HepG2 (cell line): ENCODE results near the gene SMIM36. TPM values are rescaled to one million over a fixed set of nuclear protein-coding genes. Genes with fewer than 3 reads are reported as not detected.

Source experiments
- CBX5 ChIP-seq: sonication (generic); formaldehyde crosslinking; IDR thresholded peaks from 2 replicates; pipeline ENCODE4 v1.4.0; 2020; ENCODE audit warnings: missing genetic modification reagents, borderline replicate concordance
- JDP2 ChIP-seq: sonication (generic); formaldehyde crosslinking; IDR thresholded peaks from 2 replicates; pipeline ENCODE4 v1.8.1; 2022; ENCODE audit warnings: missing genetic modification reagents, borderline replicate concordance
- KDM5A ChIP-seq: fragments of 200-600 bp; sonication (generic); IDR thresholded peaks from 2 replicates; pipeline ENCODE4 v1.7.0; 2018; ENCODE audit warnings: antibody characterized with exemption, mild to moderate bottlenecking, low read length, borderline replicate concordance
- KLF13 ChIP-seq: sonication (generic); formaldehyde crosslinking; IDR thresholded peaks from 2 replicates; pipeline ENCODE4 v1.4.0; 2020; ENCODE audit warnings: mild to moderate bottlenecking, missing genetic modification reagents
- MXD4 ChIP-seq: IDR thresholded peaks from 2 replicates; pipeline ENCODE4 v1.6.1; 2016; ENCODE audit warnings: mild to moderate bottlenecking, missing biosample characterization, missing genetic modification reagents
- NCOA2 ChIP-seq: sonication (generic); formaldehyde crosslinking; IDR thresholded peaks from 2 replicates; pipeline ENCODE4 v1.8.0; 2022; ENCODE audit warnings: inconsistent platforms
- NFRKB ChIP-seq: fragments of 450-650 bp; IDR thresholded peaks from 2 replicates; pipeline ENCODE4 v1.6.1; 2017
- RBFOX2 ChIP-seq: fragments of 200-400 bp; formaldehyde crosslinking; IDR thresholded peaks from 2 replicates; pipeline ENCODE4 v1.6.1; 2017; ENCODE audit warnings: low read depth, mild to moderate bottlenecking, low read length
- SMAD1 ChIP-seq: sonication (generic); formaldehyde crosslinking; IDR thresholded peaks from 2 replicates; pipeline ENCODE4 v1.4.0; 2020; ENCODE audit warnings: missing genetic modification reagents, low read depth, mild to moderate bottlenecking, borderline replicate concordance
- SMAD3 ChIP-seq: sonication (generic); formaldehyde crosslinking; IDR thresholded peaks from 2 replicates; pipeline ENCODE4 v1.4.0; 2020; ENCODE audit warnings: missing genetic modification reagents
- TCF7 ChIP-seq: sonication (generic); IDR thresholded peaks from 2 replicates; pipeline ENCODE4 v1.6.1; 2016; ENCODE audit warnings: antibody characterized with exemption, low read depth
- TEAD2 ChIP-seq: sonication (generic); formaldehyde crosslinking; IDR thresholded peaks from 2 replicates; pipeline ENCODE4 v1.9.0; 2021; ENCODE audit warnings: missing genetic modification reagents
- ZNF10 ChIP-seq: sonication (generic); formaldehyde crosslinking; IDR thresholded peaks from 2 replicates; pipeline ENCODE4 v1.4.0; 2020; ENCODE audit warnings: mild to moderate bottlenecking, low read depth, missing genetic modification reagents, borderline replicate concordance
- ZNF552 ChIP-seq: sonication (generic); formaldehyde crosslinking; IDR thresholded peaks from 2 replicates; pipeline ENCODE4 v1.9.0; 2022; ENCODE audit warnings: missing genetic modification reagents, mild to moderate bottlenecking, borderline replicate concordance
- polyA plus RNA-seq, 8 experiments: library from polyadenylated mRNA; depleted of rRNA in 3 of 8; stranded (reverse) in 7 of 8; unstranded in 1 of 8; fragments of >200 nt; fragmentation: Illumina TruSeq in 4 of 8; extraction: Trizol in 4 of 8; gene quantifications; 2 replicates each; pipeline versions ENCODE4 v1.2.1 to v1.2.3, GENCODE V29; 2011 to 2016; ENCODE audit warnings: low read depth in 4 of 8, missing spikeins in 1 of 8, mixed read lengths in 1 of 8; ENCODE audit not compliant: insufficient read depth in 1 of 8
- total RNA-seq, 5 experiments: library from RNA; depleted of rRNA; stranded (reverse); fragments of >200 nt; fragmentation: Illumina TruSeq; extraction: Trizol; gene quantifications; 2 replicates each; pipeline ENCODE4 v1.2.3, GENCODE V29; 2016; ENCODE audit warnings: low read depth in 1 of 5
- TF ChIP-seq, protein P1 (sequence below): sonication (generic); formaldehyde crosslinking; IDR thresholded peaks from 2 replicates; pipeline ENCODE4 v1.5.1; 2020; ENCODE audit warnings: mild to moderate bottlenecking, missing genetic modification reagents, borderline replicate concordance
- TF ChIP-seq, protein P2 (sequence below): IDR thresholded peaks from 2 replicates; pipeline ENCODE4 v1.6.1; 2012; ENCODE audit warnings: inconsistent platforms
- TF ChIP-seq, protein P3 (sequence below): sonication (generic); formaldehyde crosslinking; IDR thresholded peaks from 2 replicates; pipeline ENCODE4 v1.4.0; 2020; ENCODE audit warnings: missing genetic modification reagents, borderline replicate concordance
- TF ChIP-seq, protein P4 (sequence below): sonication (generic); formaldehyde crosslinking; IDR thresholded peaks from 2 replicates; pipeline ENCODE4 v1.4.0; 2020; ENCODE audit warnings: missing genetic modification reagents

SMIM36 gene
- total and polyA plus RNA-seq, 2 of the 13 experiments (the other 11 are each of a cell fraction or from before 2014, with no cell fraction given), result not detected

DNA sequence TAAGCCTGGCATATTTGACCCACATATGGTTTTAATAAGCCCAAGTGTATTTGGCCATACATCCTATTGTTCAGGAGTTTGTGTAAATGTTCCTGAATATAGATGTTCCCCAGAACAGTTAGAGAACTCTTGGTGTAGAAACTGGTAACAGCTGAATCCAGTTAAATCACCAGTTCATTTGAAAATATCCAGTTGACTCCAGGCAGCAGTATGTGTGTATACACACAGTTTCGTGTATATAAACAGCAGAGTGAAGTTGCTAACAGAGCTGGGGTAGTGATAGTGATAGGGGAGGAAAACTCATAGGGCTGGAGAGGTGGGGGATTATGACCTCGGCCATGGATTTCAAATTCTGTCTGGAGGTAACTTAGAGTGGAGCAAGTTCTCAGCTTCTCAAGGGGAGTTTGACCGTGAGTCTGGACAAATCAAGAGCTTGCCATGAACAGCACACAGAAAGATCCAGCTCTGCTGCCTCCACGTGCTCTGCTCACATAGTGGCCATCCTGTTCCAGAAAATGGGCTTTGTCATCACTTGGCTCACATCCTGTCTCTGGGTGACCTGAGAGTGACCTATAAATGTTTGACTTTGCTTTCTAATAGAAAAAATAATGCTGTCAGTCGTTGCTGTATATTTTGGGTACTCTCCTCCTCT, 59.0 kb downstream of the SMIM36 start (continued):
- TF ChIP-seq, protein P1, sequence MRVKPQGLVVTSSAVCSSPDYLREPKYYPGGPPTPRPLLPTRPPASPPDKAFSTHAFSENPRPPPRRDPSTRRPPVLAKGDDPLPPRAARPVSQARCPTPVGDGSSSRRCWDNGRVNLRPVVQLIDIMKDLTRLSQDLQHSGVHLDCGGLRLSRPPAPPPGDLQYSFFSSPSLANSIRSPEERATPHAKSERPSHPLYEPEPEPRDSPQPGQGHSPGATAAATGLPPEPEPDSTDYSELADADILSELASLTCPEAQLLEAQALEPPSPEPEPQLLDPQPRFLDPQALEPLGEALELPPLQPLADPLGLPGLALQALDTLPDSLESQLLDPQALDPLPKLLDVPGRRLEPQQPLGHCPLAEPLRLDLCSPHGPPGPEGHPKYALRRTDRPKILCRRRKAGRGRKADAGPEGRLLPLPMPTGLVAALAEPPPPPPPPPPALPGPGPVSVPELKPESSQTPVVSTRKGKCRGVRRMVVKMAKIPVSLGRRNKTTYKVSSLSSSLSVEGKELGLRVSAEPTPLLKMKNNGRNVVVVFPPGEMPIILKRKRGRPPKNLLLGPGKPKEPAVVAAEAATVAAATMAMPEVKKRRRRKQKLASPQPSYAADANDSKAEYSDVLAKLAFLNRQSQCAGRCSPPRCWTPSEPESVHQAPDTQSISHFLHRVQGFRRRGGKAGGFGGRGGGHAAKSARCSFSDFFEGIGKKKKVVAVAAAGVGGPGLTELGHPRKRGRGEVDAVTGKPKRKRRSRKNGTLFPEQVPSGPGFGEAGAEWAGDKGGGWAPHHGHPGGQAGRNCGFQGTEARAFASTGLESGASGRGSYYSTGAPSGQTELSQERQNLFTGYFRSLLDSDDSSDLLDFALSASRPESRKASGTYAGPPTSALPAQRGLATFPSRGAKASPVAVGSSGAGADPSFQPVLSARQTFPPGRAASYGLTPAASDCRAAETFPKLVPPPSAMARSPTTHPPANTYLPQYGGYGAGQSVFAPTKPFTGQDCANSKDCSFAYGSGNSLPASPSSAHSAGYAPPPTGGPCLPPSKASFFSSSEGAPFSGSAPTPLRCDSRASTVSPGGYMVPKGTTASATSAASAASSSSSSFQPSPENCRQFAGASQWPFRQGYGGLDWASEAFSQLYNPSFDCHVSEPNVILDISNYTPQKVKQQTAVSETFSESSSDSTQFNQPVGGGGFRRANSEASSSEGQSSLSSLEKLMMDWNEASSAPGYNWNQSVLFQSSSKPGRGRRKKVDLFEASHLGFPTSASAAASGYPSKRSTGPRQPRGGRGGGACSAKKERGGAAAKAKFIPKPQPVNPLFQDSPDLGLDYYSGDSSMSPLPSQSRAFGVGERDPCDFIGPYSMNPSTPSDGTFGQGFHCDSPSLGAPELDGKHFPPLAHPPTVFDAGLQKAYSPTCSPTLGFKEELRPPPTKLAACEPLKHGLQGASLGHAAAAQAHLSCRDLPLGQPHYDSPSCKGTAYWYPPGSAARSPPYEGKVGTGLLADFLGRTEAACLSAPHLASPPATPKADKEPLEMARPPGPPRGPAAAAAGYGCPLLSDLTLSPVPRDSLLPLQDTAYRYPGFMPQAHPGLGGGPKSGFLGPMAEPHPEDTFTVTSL (CRISPR knock-in tag), result no peak
- no peak for TF ChIP-seq KDM5A
- TF ChIP-seq TCF7, result no peak
- no peak for TF ChIP-seq RBFOX2
- no peak for TF ChIP-seq ZNF10 (CRISPR knock-in tag)
- TF ChIP-seq, protein P2, sequence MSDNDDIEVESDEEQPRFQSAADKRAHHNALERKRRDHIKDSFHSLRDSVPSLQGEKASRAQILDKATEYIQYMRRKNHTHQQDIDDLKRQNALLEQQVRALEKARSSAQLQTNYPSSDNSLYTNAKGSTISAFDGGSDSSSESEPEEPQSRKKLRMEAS, result peak; percentile 94
- 0 out of 2 replicates have a peak, but pooled peaks have one; percentile 63 for TF ChIP-seq CBX5 (CRISPR knock-in tag)
- TF ChIP-seq, protein P3, sequence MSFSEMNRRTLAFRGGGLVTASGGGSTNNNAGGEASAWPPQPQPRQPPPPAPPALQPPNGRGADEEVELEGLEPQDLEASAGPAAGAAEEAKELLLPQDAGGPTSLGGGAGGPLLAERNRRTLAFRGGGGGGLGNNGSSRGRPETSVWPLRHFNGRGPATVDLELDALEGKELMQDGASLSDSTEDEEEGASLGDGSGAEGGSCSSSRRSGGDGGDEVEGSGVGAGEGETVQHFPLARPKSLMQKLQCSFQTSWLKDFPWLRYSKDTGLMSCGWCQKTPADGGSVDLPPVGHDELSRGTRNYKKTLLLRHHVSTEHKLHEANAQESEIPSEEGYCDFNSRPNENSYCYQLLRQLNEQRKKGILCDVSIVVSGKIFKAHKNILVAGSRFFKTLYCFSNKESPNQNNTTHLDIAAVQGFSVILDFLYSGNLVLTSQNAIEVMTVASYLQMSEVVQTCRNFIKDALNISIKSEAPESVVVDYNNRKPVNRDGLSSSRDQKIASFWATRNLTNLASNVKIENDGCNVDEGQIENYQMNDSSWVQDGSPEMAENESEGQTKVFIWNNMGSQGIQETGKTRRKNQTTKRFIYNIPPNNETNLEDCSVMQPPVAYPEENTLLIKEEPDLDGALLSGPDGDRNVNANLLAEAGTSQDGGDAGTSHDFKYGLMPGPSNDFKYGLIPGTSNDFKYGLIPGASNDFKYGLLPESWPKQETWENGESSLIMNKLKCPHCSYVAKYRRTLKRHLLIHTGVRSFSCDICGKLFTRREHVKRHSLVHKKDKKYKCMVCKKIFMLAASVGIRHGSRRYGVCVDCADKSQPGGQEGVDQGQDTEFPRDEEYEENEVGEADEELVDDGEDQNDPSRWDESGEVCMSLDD (CRISPR knock-in tag), result no peak
- no peak for TF ChIP-seq KLF13 (CRISPR knock-in tag)
- no peak for TF ChIP-seq MXD4 (CRISPR knock-in tag)
- TF ChIP-seq NCOA2 (CRISPR knock-in tag), result peak; percentile 53; the same call in 1 of the 2 replicates
- TF ChIP-seq TEAD2 (CRISPR knock-in tag), result no peak
- no peak for TF ChIP-seq NFRKB
- no peak for TF ChIP-seq JDP2 (CRISPR knock-in tag)
- TF ChIP-seq, protein P4, sequence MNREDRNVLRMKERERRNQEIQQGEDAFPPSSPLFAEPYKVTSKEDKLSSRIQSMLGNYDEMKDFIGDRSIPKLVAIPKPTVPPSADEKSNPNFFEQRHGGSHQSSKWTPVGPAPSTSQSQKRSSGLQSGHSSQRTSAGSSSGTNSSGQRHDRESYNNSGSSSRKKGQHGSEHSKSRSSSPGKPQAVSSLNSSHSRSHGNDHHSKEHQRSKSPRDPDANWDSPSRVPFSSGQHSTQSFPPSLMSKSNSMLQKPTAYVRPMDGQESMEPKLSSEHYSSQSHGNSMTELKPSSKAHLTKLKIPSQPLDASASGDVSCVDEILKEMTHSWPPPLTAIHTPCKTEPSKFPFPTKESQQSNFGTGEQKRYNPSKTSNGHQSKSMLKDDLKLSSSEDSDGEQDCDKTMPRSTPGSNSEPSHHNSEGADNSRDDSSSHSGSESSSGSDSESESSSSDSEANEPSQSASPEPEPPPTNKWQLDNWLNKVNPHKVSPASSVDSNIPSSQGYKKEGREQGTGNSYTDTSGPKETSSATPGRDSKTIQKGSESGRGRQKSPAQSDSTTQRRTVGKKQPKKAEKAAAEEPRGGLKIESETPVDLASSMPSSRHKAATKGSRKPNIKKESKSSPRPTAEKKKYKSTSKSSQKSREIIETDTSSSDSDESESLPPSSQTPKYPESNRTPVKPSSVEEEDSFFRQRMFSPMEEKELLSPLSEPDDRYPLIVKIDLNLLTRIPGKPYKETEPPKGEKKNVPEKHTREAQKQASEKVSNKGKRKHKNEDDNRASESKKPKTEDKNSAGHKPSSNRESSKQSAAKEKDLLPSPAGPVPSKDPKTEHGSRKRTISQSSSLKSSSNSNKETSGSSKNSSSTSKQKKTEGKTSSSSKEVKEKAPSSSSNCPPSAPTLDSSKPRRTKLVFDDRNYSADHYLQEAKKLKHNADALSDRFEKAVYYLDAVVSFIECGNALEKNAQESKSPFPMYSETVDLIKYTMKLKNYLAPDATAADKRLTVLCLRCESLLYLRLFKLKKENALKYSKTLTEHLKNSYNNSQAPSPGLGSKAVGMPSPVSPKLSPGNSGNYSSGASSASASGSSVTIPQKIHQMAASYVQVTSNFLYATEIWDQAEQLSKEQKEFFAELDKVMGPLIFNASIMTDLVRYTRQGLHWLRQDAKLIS (CRISPR knock-in tag), result no peak
- no peak for TF ChIP-seq ZNF552 (CRISPR knock-in tag)
- TF ChIP-seq SMAD3 (CRISPR knock-in tag), result no peak
- no peak for TF ChIP-seq SMAD1 (CRISPR knock-in tag)
